H54 (cell line): ENCODE measurements around the gene CHD2.
"Not testable (repeated sequence)": the region's sequence is repeated elsewhere in the genome, so short reads cannot be mapped to it uniquely, and the experiment has no call there.

ENCODE experiments used
- DNase-seq: peaks from one replicate; pipeline ENCODE4 v3.0.0; 2011; ENCODE audit warnings: low spot score, mixed read lengths; ENCODE audit not compliant: insufficient read length
- FAIRE-seq: peaks from 3 replicates; lab custom pipeline; 2011; peaks lifted over from hg19 to GRCh38; lab: Jason Lieb, UNC
- POLR2A ChIP-seq: IDR thresholded peaks from 2 replicates; pipeline ENCODE4 v1.6.1; 2011; ENCODE audit warnings: low read depth, mild to moderate bottlenecking, low read length

The CHD2 gene

GRCh38 chr15:93035953-93036810 is 136.1 kb downstream of the CHD2 start:
- DNase-seq (no peak), FAIRE-seq (no peak)
- TF ChIP-seq POLR2A, result no peak

DNA sequence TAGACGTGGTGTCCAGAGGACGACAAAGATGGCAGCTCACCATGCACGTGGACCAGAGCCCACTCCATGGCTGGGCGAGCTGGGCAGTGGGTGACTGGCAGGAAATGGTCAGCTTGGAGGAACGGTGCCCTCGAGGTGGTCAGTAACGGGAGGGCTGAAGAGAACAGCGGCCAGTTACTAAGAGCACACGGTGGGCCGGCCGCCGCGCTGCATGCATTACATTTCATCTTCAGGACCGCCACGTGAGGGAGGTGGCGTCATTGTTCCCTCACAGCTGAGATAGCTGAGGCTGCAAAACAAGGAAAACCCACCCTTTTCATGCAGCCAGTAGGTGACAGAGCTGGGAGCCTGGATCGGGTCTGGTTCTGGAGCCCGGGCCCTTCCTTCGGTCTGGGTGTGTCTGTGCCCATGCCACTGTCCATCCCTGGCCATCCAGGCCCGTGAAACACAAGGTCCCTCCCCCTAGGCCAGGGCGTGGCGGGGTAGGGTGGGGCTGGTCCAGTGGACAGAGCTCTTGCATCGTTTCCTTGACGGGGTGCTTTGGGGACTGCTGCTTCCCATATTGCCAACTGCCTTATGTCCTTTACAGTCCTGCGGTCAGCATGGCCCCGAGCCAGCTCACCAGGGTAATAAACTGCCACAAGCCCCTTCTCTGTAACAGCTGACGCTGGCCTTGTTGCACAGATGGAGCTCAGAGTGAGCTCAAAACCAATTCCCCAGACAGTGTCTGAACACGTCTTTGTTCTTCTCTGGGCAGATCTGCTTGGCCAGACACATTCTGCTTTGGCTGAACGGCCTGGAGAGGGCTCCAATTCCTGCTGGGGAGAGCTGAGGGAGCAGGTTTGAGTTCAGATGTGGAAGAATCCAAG is 137.1 kb downstream of the CHD2 start:
- no peak for DNase-seq
- no peak for FAIRE-seq
- no peak for TF ChIP-seq POLR2A

DNA sequence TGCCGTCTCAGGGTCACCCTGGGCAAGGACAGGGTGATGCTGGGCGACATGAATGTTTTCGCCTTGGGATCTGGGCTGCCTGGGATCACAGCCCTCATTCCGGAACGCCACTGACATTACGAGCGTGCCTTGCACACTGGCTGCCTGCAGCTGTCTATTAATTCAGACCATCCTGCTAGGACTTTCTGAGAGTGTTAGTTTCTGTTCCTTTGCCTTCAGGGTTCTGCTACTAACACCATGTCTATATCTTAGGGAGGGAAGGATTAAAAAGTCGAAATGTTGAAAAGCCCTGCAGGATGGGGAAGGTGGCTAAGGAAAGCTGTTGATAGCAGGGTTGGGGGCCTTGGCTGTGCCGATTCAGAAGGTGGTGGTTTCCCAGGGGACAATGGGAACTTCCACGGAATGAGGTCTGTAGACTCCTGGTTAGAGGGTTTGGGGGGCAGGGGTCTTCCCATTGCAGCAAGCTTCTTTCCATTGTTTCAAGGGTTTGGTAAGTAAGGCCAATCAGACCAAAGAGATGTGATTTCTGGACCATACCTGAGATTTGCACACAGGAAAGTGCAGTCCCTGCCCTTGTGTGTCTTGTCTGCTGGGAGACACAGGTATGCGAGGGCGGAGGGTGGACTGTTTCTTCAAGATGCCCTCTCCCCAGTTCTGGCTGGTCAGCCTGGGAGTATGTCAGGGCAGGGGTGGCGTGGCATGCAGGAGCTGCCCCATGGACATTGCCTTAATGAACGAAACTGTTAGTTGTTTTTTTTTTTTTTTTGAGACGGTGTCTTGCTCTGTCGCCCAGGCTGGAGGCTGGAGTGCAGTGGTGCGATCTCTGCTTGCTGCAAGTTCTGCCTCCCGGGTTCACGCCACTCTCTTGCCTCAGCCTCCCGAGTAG is 137.9 kb downstream of the CHD2 start:
- TF ChIP-seq POLR2A, result no peak
- no peak for DNase-seq
- no peak for FAIRE-seq

- DNase-seq, FAIRE-seq: not testable (repeated sequence)
Observed at GRCh38 chr15:93039562-93040287, 139.6 kb downstream of the CHD2 start.

- FAIRE-seq (no peak), DNase-seq (no peak)
- no peak for TF ChIP-seq POLR2A
Observed at GRCh38 chr15:93040288-93041158, 140.4 kb downstream of the CHD2 start.

DNA sequence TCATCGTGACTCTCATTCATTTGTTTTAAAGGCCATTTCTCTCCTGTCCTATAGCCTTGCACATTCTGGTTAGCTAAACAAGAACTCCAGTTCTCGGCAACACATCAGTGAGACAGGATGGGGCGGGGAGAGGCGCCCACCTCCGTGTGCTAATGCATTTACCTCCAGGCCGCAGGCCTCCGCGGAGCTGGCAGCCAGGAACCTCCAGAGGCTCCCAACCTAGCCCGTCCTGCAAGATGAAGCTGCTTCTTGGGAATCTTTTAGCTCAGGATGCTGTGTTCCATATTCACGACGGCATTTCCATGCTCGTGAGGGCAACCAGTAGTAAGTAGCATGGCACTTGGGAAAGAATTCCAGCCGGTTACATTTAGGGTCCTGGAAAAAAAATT is 141.0 kb downstream of the CHD2 start:
- TF ChIP-seq POLR2A, result no peak
- no peak for FAIRE-seq
- DNase-seq, result no peak

DNA sequence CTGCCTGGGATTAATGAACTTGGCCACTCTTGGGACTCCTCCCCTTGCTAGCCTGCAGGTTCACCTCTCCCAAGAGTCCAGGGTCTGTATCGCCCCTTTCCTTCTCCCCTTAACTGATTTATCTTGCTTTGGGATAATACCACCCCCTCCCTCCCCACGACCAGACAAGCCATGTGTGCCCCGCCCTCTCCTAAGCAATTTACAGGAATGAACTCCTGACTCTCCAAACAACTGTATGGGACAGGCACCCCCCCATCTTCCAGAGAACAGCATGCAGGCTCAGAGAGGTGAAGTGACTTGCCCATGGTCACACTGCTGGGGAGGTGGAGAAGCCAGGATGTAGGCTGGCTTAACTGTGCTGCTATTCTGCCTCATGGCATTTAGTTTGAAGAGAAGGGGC is 142.1 kb downstream of the CHD2 start:
- no peak for TF ChIP-seq POLR2A
- DNase-seq, result no peak
- FAIRE-seq, result no peak

DNA sequence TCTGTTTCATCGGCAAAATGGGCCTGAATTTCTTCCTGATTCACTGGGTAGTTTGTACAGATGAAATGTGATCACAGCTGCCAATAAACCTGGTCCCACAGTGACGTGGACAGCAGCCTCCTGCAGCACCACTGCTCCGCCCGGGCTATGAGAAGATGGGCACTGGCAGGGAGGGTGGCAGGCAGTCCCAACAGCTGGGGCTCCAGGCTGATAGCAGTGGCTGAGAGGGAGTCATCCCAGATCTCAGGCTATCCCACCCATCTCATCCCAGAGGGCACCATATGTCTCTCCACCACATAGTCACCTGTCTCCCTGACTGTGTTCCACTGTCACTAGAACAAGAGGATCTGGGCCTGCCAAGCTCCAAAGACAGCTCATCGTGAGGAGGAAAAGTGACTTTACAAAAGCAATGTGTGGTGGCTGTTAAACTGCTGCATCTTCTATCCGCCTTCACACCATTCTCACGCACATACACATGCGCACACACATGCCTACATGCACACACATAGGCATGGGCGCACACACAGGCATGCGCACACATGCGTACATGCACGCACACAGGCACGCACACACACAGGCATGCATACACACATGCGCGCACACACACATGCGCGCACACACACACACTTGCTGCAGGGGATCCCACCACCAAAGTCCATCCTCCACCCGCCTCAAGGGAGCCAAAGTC is 142.7 kb downstream of the CHD2 start:
- DNase-seq (no peak), FAIRE-seq (no peak)
- no peak for TF ChIP-seq POLR2A

DNA sequence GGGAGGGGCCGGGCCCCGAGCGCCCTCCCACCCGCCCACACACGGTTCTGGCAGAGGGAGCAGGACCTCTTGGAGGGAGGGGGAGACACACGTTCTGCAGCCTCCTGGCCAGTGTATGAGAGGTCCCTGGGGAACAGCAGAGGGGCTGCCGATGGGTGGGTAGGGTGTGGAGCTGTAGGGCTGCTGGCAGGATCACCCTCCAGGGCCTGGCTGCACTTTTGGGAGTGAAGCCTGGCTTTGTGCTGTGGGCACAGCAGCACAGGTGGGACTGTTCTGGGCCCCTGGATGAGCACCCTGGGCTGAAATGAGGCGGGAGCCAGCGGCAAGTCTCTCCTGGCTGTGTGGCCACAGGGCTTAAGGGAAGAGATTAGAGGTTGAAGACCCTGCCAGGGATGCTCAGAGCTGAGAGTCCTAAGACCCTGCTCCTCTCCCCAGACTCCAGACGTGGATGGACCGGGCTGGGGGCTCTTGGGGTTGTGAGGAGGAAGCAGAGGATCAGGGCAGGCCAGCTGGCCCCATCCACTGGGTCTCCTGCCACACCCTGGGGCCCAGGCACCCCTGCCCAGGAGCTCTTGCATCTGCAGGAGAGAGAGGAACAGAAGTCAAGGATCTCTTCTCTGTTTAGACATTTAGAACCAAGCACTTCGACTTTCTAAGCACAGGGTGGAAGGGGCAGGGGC is 143.6 kb downstream of the CHD2 start:
- no peak for FAIRE-seq
- no peak for TF ChIP-seq POLR2A
- DNase-seq, result no peak

DNA sequence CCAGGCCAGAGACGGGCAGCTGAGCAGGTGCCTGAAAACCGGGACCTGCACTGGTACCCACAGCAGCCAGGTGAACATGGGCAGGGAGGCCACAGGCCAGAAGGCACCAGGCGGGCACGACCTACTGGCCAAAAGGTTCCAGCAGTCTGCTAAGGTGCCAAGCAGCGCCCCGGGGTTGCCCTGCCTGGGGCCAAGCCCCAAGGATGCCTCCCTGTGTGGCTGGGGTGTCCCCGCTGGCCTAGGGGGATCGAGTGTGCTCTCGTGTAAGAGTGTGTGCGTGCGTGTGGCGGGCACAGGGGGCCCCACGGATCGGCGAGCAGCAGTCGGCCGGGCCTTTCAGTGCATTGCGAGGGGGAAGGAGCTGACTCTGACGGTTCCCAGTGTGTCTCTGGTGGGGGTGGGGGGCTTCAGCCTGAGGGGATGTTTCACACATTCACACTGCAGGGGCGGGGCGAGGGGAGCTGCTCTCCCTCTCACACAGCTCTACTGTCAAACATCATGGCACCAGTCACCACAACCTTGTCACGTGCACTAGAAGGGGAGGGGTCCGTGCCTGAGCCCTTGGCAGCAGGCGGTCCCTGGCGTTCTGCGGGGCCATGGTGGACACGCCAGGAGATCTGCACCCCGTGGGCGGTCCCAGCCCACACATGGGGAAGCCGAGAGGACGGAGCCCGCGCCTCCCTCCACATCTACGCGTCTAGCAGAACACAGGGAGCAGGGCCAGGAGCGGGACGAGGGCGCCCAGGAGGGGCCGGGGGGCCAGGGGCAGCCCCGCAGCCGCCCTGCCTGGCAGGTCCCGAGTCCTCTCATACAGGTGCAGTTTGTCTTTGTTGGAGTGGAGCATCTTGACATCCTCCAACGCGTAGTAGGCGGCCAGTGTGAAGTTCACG is 144.4 kb downstream of the CHD2 start:
- FAIRE-seq, result no peak
- DNase-seq, result no peak
- TF ChIP-seq POLR2A, result no peak
